Spleen (tissue), 11 donors: ENCODE data around the gene PARN. TPM values are rescaled to one million over a fixed set of nuclear protein-coding genes. Genes with fewer than 3 reads are reported as not detected.

Experiments
- DNase-seq: peaks from one replicate; pipeline ENCODE4 v3.0.0-alpha.2; 2020
- H3K27ac ChIP-seq, 8 donors: fragments of 200-600 bp; sonication (generic) in 7 of 8; 1 replicate in 4 of 8; 2 replicates in 4 of 8; pipeline versions ENCODE4 v1.5.0 to v1.8.0; 2016 to 2021; ENCODE audit warnings: inconsistent platforms in 4 of 8, mild to moderate bottlenecking in 4 of 8, moderate library complexity in 1 of 8
- H3K27me3 ChIP-seq, 7 donors: fragments of 200-600 bp; sonication (generic) in 6 of 7; replicated peaks in 1 of 7; 1 replicate in 4 of 7; 2 replicates in 3 of 7; pipeline versions ENCODE4 v1.5.0 to v1.8.0; 2016 to 2021; ENCODE audit warnings: inconsistent platforms in 3 of 7, mild to moderate bottlenecking in 1 of 7
- H3K36me3 ChIP-seq, 6 donors: fragments of 200-600 bp; sonication (generic) in 5 of 6; 1 replicate in 4 of 6; 2 replicates in 2 of 6; pipeline versions ENCODE4 v1.5.0 to v1.8.0; 2016 to 2021; ENCODE audit warnings: inconsistent platforms in 2 of 6
- H3K4me1 ChIP-seq, 6 donors: fragments of 200-600 bp; sonication (generic) in 5 of 6; 1 replicate in 3 of 6; 2 replicates in 3 of 6; pipeline versions ENCODE4 v1.5.0 to v1.8.0; 2016 to 2021; ENCODE audit warnings: inconsistent platforms in 3 of 6
- H3K4me3 ChIP-seq, 8 donors: fragments of 200-600 bp; sonication (generic) in 7 of 8; 1 replicate in 4 of 8; 2 replicates in 4 of 8; pipeline versions ENCODE4 v1.5.0 to v1.8.0; 2016 to 2021; ENCODE audit warnings: inconsistent platforms in 4 of 8, mild to moderate bottlenecking in 4 of 8, moderate library complexity in 2 of 8
- H3K9me3 ChIP-seq, 8 donors: fragments of 200-600 bp; sonication (generic) in 7 of 8; 1 replicate in 4 of 8; 2 replicates in 4 of 8; pipeline versions ENCODE4 v1.5.0 to v1.8.0; 2016 to 2021; ENCODE audit warnings: inconsistent platforms in 4 of 8
- CTCF ChIP-seq, 11 experiments: fragments of 200-600 bp in 7 of 11; fragments of 450-650 bp in 4 of 11; sonication (generic) in 4 of 11; IDR thresholded peaks in 8 of 11; conservative IDR thresholded peaks in 3 of 11; 1 replicate in 7 of 11; 2 replicates in 4 of 11; pipeline versions ENCODE4 v1.4.0 to v1.8.0; 2016 to 2021; ENCODE audit warnings: antibody characterized with exemption in 11 of 11, inconsistent platforms in 4 of 11, mild to moderate bottlenecking in 1 of 11
- POLR2A ChIP-seq, 3 donors: fragments of 450-650 bp; IDR thresholded peaks; one replicate each; pipeline ENCODE4 v1.5.1; 2017; ENCODE audit warnings: antibody characterized with exemption in 3 of 3, mild to moderate bottlenecking in 1 of 3
- POLR2AphosphoS5 ChIP-seq, 3 donors: sonication (generic); formaldehyde crosslinking; IDR thresholded peaks; one replicate each; pipeline ENCODE4 v1.5.1; 2017; ENCODE audit warnings: antibody characterized with exemption in 3 of 3
- WGBS, 5 donors: extraction: QIAGEN DNeasy Blood & Tissue Kit in 3 of 5; methylation state at CpG; one replicate each; pipeline versions ENCODE4 v1.1.5 to v1.1.7; 2013 to 2018; 5-methylcytosine and 5-hydroxymethylcytosine counted together
- intact Hi-C: fragments of 100-400 bp; cut with DNase I; formaldehyde crosslinking; loops from one replicate; pipeline ENCODE4 v1.15.0; 2023; ENCODE audit warnings: low total_unique reads
- polyA plus RNA-seq, 3 donors: library from polyadenylated mRNA; stranded (reverse); fragments of 200-250 nt; gene quantifications; one replicate each; pipeline ENCODE4 v1.2.1, GENCODE V29; 2013
- total RNA-seq, 7 donors: library from RNA; depleted of rRNA in 3 of 7; stranded (reverse); fragments of >200 nt in 3 of 7; fragmentation: NEBNext Ultra II Directional in 4 of 7; extraction: Animal tissue kit (Norgen Biotek cat#: 25700) in 4 of 7; gene quantifications; one replicate each; pipeline versions ENCODE4 v1.1.0 to v1.2.1, GENCODE V29; 2016 to 2021
- donor health status: healthy with polysubstance abuse.
- donor health status: DM: no; HTN: no; CAD: no; lungs with moderate emphysema.
- donor health status: DM: no; HTN: no; CAD: no.
- donor health status: Bipolar disorder and iron deficiency.
- donor health status: healthy.
- donor health status: DM: no; HTN: no; CAD: no.
- donor health status: DM: yes; HTN: yes; CAD: no.

PARN gene
- total and polyA plus RNA-seq, 10 donors = 10.3 to 49.0 (median 35.6) TPM

GRCh38 chr16:14538604-14539003, 91.5 kb downstream of the PARN start:
- DNase-seq = no peak
- no peak overlapping the region for H3K27ac ChIP-seq
- intact Hi-C loops = loop anchor here (5.0 kb wide), 1 partner anchor 291 kb away; no protein-coding TSS in a partner anchor
- H3K4me3 ChIP-seq = no peak overlapping the region
- H3K27me3 ChIP-seq = no peaks in the 10 kb centered on the region
- no peaks in the 10 kb centered on the region for H3K4me1 ChIP-seq
- H3K9me3 ChIP-seq = peaks cover 0 to 14% (median 9%) of the 10 kb centered on the region in 8 donors
- no peak for TF ChIP-seq CTCF (IDR thresholded peaks at IDR 0.05 in 8 of 11, conservative IDR thresholded peaks at IDR 0.05 in 3 of 11)
- TF ChIP-seq POLR2A (IDR thresholded peaks at IDR 0.05) = no peak
- TF ChIP-seq POLR2AphosphoS5 (IDR thresholded peaks at IDR 0.05) = no peak
- WGBS, 5 donors = 96 to 99% (median 97%) methylated on average over 7 of the region's 7 CpGs
- peaks cover 0 to 38% (median 9%) of the 10 kb centered on the region in 6 donors for H3K36me3 ChIP-seq

GRCh38 chr16:14531613-14532012, 98.4 kb downstream of the PARN start:
- no peaks in the 10 kb centered on the region for H3K27me3 ChIP-seq
- no peak overlapping the region for H3K4me3 ChIP-seq
- no peak overlapping the region for H3K27ac ChIP-seq
- intact Hi-C loops = loop anchor here (5.0 kb wide), 1 partner anchor 229 kb away; no protein-coding TSS in a partner anchor
- WGBS, 5 donors = 93 to 99% (median 97%) methylated on average over 5 of the region's 5 CpGs
- peaks cover 0 to 2% (median 0%) of the 10 kb centered on the region in 8 donors for H3K9me3 ChIP-seq
- TF ChIP-seq POLR2A (IDR thresholded peaks at IDR 0.05) = no peak
- no peak for TF ChIP-seq POLR2AphosphoS5 (IDR thresholded peaks at IDR 0.05)
- no peak for TF ChIP-seq CTCF (IDR thresholded peaks at IDR 0.05 in 8 of 11, conservative IDR thresholded peaks at IDR 0.05 in 3 of 11)
- peaks cover 0 to 28% (median 0%) of the 10 kb centered on the region in 6 donors for H3K36me3 ChIP-seq
- peaks cover 0 to 9% (median 2%) of the 10 kb centered on the region in 6 donors for H3K4me1 ChIP-seq
- no peak for DNase-seq

GRCh38 chr16:14531101-14531500, 99.0 kb downstream of the PARN start:
- intact Hi-C loops = loop anchor here (5.0 kb wide), 1 partner anchor 229 kb away; no protein-coding TSS in a partner anchor

More at GRCh38 chr16:14531101-14531500, 99.0 kb downstream of the PARN start:
- peaks cover 0 to 9% (median 2%) of the 10 kb centered on the region in 6 donors for H3K4me1 ChIP-seq
- no peak overlapping the region for H3K4me3 ChIP-seq
- H3K36me3 ChIP-seq = peaks cover 0 to 32% (median 0%) of the 10 kb centered on the region in 6 donors
- H3K9me3 ChIP-seq = peaks cover 0 to 2% (median 0%) of the 10 kb centered on the region in 8 donors
- no peak for DNase-seq
- no peak overlapping the region for H3K27ac ChIP-seq
- no peaks in the 10 kb centered on the region for H3K27me3 ChIP-seq
- TF ChIP-seq CTCF (IDR thresholded peaks at IDR 0.05 in 8 of 11, conservative IDR thresholded peaks at IDR 0.05 in 3 of 11) (no peak), POLR2A (IDR thresholded peaks at IDR 0.05) (no peak), POLR2AphosphoS5 (IDR thresholded peaks at IDR 0.05) (no peak)
- 92 to 95% (median 93%) methylated on average over 3 of the region's 3 CpGs for WGBS, 5 donors
